ENCODE measurements around the gene ZFHX2.
"Not testable (repeated sequence)": the region's sequence is repeated elsewhere in the genome, so short reads cannot be mapped to it uniquely, and the experiment has no call there.

Gene ZFHX2

DNA sequence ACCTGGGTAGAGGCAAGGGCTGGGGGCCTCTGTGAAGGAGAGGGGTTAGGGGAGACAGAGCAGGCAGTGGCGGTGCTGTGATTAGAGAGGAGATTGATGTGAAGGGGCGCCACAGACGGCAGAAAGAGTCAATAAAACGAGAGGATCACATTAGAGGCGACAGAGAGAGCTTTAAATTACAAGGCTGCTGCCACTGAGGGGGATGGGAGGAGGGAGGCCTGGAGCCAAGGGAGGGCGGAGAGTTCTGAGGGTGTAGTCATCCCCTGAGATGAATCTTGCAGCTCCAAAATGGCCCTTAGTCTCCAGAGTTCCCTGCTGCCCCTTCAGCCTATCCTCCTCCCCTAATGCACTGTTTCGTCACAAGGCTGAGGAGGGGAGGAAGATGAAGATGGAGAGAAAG is 12.8 kb downstream of the ZFHX2 start:
- peak; percentile 44 for DNase-seq

- no peak for DNase-seq
Measured at GRCh38 chr14:23538050-23538718, 13.4 kb downstream of the ZFHX2 start.

- DNase-seq, result no peak
Measured at GRCh38 chr14:23537351-23538049, 14.1 kb downstream of the ZFHX2 start.

DNA sequence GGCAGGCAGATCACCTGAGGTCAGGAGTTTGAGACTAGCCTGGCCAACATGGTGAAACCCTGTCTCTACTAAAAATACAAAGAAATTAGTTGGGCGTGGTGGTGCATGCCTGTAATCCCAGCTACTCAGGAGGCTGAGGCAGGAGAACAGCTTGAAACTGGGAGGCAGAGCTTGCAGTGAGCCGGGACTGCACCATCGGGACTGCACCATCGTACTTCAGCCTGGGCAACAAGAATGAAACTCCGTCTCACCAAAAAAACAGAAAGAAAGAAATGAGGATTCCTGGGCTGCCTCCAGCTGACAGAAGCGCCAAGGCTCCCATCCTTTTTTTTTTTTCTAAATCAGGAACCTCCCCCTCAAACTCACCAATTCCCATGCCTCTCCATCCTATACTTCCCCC is 14.7 kb downstream of the ZFHX2 start:
- DNase-seq, result not testable (repeated sequence)

DNA sequence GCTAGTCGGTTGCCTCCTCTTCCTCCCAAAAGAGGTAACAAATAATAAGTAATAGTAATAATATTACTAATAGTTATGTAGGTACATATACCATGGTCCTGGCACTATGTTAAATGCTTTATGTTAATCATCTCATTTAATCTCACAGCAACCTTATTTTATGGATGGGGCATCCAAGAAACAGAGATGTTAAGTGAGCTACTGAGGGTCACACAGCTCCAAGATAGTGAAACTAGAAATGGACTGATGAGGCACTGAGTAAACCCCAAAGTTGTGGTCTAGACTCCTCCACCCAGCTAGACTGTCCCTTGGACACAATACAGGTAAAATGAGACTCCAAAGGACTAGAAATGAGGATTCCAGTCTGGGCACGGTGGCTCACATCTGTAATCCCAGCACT is 15.1 kb downstream of the ZFHX2 start:
- DNase-seq, result no peak

GRCh38 chr14:23535943-23536342 is 15.6 kb downstream of the ZFHX2 start:
- no peak for DNase-seq

GRCh38 chr14:23533652-23534435 is 17.7 kb downstream of the ZFHX2 start:
- no peak for DNase-seq

DNA sequence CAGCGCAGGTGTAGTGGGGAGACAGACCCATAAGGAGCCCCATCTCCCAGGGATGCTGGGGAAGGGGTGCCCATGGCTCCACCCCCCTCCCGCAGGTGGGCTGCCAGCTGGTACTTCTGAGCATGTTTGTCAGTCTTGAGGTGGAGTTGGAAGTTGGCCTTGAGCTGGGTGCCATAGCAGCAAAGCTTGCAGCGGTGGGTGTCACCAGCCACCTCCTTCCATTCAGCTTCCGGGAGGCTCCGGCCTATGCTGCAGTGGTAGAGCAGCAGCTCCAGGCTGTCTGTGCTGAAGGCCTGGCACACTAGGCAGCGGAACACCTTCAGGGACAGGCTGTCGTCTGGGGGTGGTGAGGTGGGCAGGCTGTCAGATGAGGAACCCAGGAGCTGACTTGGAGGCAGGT is 18.9 kb downstream of the ZFHX2 start:
- DNase-seq, result no peak

- DNase-seq, result no peak
Measured at GRCh38 chr14:23531391-23531790, 20.2 kb downstream of the ZFHX2 start.

DNA sequence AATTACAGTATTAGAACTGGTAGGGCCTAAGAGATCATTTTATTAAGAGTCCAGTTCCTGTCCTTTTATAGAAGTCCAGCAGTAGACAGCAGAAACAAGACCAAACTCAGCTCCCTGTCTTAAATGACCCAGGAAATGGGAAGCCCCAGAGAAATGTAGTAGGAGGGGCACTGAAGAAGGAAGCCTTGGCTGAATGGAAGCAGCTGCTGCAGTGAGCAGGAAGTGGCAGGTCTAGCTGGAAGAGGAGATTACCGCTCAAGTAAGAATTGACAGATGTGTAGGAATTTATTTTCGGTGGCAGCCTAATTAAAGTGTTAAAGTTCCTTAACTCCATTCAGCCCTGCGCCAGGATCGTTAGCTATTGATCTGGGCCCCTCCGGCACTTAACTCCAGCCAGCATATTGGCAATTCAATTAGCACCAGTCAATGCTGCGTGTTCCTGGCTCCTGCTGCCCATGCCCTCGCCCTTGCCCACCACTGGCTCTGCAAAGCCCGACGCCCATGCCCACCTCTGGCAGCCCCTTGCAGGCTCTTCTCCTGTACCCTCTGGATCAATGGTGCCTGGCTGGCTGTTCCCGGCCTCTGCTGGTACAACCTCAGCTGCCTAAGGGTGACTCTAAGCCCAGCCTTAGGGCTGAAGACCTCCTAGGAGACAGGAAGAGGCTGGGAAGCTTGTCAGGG is 21.1 kb downstream of the ZFHX2 start:
- DNase-seq, result no peak

DNA sequence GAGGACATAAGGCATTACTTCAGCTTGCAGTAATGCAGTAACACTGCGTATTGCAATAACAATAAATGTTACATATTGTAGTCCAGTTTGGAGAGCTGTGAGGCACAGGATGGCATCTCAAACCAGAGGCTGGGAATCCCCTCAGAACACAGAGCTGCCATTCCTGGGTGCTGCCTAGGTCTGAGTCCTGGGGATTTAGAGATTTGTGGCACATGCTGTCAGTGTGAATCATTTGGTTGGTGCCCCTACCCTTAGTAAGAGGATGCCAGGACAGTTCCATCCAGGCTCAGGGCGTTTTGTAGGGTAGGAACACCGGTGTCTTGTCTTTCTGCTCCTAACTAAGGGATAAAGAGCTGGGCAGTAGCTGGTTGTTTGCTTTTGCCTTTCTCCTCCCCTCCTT is 22.5 kb downstream of the ZFHX2 start:
- DNase-seq, result no peak

DNA sequence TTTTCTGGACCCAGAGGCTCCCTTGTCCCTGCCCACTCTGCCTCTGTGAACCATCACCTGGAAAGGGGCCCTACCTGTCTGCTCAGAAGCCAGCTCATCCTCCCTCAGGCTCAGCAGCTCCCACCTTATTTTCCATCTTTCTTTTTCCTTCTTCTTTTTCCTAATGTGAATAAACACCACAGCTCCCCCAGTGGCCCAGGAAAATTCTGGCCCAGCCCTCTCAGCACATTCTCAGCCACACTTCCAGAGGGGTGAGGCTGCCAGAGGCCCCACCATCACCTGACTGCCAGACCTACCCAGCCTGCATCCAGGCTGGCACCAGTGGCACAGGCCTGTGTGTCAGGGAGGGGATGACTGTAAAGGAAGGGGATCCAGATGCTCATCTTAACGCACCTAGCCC is 23.0 kb downstream of the ZFHX2 start:
- DNase-seq, result no peak

DNA sequence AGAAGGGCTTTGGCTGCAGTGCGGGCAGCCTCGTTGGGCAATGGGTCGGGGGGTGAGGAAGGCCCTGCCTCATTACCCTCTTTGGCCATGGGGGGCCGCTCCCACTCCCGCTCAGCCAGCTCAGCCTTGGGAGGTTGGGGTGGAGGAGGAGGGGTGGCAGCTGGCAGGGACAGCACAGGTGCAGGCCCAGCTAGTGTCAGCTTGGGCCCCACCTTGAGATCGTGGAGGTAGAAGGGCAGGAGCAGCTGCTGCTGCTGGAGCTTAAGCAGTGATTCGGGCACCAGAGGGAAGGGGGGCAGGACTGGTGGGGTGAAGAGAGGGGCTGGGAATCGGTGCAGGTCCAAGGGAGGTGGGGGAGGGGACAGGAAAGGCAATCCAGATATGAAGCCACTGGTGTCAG is 26.0 kb downstream of the ZFHX2 start:
- DNase-seq, result no peak

DNA sequence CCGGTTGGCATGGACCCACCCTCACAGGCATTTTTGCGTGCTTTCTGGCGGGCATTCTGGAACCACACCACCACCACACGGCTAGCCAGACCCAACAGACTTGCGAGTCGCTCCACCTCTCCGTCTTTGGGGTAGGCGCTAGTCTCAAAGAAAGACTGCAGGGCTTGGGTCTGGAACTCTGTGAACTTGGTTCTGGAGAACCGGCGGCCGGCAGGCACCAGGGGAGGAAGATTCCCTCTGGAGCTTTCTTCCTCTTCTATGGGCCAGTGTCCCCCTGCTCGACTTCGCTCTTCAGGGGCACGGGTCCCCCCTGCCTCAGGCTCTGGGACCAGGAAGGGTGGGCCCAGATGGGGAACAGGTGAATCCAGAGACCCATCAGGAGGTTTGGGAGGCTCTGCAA is 26.6 kb downstream of the ZFHX2 start:
- no peak for DNase-seq

DNA sequence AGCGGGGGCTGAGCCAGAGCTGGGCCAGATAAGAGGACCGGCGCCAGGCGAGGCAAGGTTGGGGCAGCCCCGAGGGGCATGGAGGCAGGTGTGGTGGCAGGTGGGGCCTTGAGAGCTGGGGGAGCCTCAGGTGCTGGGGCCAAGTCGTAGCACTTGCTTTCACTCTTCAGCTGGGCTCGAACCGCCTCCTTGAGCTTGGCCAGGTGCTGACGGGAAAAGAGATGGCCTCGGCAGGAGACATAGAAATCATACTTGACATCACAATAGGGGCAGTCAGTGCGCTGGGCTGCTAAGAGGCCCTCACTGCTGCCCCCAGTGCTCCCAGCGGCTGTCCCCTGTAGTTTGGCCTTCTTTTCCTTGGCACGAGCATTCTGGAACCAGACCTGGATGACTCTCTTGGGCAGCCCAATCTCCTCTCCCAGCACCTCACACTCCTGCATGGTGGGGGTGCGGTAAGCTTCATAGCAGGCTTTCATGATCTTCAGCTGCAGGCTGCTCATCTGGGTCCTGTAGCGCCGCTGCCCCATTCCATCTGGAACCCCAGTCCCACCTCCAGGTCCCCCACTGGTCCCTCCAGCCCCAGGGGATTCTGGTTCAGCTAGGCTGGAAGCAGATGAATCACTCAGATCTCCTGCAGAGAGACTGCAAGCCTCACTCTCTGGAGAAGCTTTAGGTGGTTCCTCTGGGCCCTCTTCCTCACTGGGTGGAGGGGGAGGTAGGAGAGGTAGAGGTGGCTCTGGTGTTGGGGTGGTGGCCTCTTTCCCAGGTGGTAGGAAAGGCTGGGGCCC is 28.1 kb downstream of the ZFHX2 start:
- no peak for DNase-seq

- no peak for DNase-seq
Measured at GRCh38 chr14:23522643-23523198, 28.8 kb downstream of the ZFHX2 start.

DNA sequence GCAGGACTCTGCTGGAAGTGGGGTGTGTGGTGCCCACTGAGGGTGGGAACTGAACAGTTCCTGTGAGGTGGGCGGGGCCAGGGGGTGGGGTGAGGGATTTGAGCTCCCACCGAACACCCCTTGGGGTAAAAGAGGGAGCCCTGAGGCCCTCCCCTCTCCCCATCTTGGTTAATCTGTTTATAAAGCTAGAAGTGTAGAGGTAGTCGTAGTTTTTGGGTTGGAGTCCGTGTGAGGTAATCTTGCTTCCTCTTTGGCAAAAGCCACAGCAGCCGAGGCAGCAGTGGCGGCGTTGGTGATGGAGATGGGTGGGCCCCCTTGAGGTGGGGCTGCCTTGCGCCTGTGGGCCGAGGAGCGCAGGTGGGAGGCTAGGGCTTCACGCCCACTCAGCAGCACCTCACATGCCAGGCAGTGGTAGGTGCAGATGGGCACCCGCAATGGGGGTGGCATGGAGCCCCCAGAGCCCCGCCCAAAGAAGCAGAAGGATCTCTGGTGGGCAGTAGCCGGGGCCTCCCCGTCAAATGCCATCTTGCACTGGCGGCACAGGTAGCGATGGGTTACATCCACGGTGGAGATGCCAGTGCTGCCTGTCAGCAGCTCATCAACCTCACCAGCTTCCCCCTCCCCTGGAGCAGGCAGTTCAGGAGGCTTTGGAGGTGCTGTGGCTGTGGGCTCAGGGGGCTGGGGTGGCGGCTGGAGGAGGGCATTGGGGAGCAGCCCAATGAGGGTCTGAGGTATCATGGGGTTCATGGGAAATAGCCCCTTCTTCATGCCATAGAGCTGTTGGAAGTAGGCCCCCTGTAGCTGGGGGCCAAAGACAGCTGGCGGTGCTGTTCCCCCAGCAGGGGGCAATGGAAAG is 29.6 kb downstream of the ZFHX2 start:
- no peak for DNase-seq

GRCh38 chr14:23520899-23521533 is 30.5 kb downstream of the ZFHX2 start:
- DNase-seq, result no peak

GRCh38 chr14:23518709-23519108 is 32.9 kb downstream of the ZFHX2 start:
- no peak for DNase-seq

- DNase-seq, result no peak
Measured at GRCh38 chr14:23517650-23518326, 33.8 kb downstream of the ZFHX2 start.

Measured in NCI-H1092 treated with DMSO at 0.1 percent for 48 hours (cell line).